BLaER1 (cell line): ENCODE measurements around the gene NOTCH2NLA.
"Not testable (repeated sequence)": the region's sequence is repeated elsewhere in the genome, so short reads cannot be mapped to it uniquely, and the experiment has no call there.

Source experiments
- H3K27ac ChIP-seq: shearing (Covaris generic); formaldehyde crosslinking; 2 replicates; pipeline ENCODE4 v1.8.1; 2022
- H3K27me3 ChIP-seq: shearing (Covaris generic); formaldehyde crosslinking; 2 replicates; pipeline ENCODE4 v1.8.1; 2022
- H3K36me3 ChIP-seq: shearing (Covaris generic); formaldehyde crosslinking; 2 replicates; pipeline ENCODE4 v1.8.1; 2022
- H3K4me1 ChIP-seq: shearing (Covaris generic); formaldehyde crosslinking; 2 replicates; pipeline ENCODE4 v1.8.1; 2022
- H3K4me2 ChIP-seq: shearing (Covaris generic); formaldehyde crosslinking; 2 replicates; pipeline ENCODE4 v1.8.1; 2022
- H3K4me3 ChIP-seq: shearing (Covaris generic); formaldehyde crosslinking; 2 replicates; pipeline ENCODE4 v1.8.1; 2022
- H3K9ac ChIP-seq: shearing (Covaris generic); formaldehyde crosslinking; 2 replicates; pipeline ENCODE4 v1.8.1; 2022
- H3K9me3 ChIP-seq: shearing (Covaris generic); formaldehyde crosslinking; 2 replicates; pipeline ENCODE4 v1.8.1; 2022
- H4K20me1 ChIP-seq: shearing (Covaris generic); formaldehyde crosslinking; 2 replicates; pipeline ENCODE4 v1.8.1; 2022

Gene NOTCH2NLA

GRCh38 chr1:146251523-146251922 lies 22.7 kb upstream of the NOTCH2NLA start:
- not testable (repeated sequence) for H3K9me3 ChIP-seq, H3K36me3 ChIP-seq, H3K9ac ChIP-seq, H3K27ac ChIP-seq, H4K20me1 ChIP-seq, H3K4me3 ChIP-seq, H3K4me2 ChIP-seq, H3K4me1 ChIP-seq, H3K27me3 ChIP-seq

- H3K9ac ChIP-seq, H3K4me3 ChIP-seq, H4K20me1 ChIP-seq, H3K4me1 ChIP-seq, H3K27me3 ChIP-seq, H3K36me3 ChIP-seq, H3K4me2 ChIP-seq, H3K9me3 ChIP-seq, H3K27ac ChIP-seq: not testable (repeated sequence)
Measured at GRCh38 chr1:146248643-146249042, 19.8 kb upstream of the NOTCH2NLA start.

- H3K27me3 ChIP-seq, H3K4me3 ChIP-seq, H3K27ac ChIP-seq, H4K20me1 ChIP-seq, H3K4me1 ChIP-seq, H3K36me3 ChIP-seq, H3K9me3 ChIP-seq, H3K4me2 ChIP-seq, H3K9ac ChIP-seq: not testable (repeated sequence)
Measured at GRCh38 chr1:146236626-146237025, 7.8 kb upstream of the NOTCH2NLA start.

GRCh38 chr1:146236026-146236601 lies 7.3 kb upstream of the NOTCH2NLA start:
- not testable (repeated sequence) for H3K4me2 ChIP-seq, H3K27me3 ChIP-seq, H3K36me3 ChIP-seq, H3K9me3 ChIP-seq, H3K9ac ChIP-seq, H4K20me1 ChIP-seq, H3K4me3 ChIP-seq, H3K27ac ChIP-seq, H3K4me1 ChIP-seq

- not testable (repeated sequence) for H4K20me1 ChIP-seq, H3K27me3 ChIP-seq, H3K27ac ChIP-seq, H3K36me3 ChIP-seq, H3K9ac ChIP-seq, H3K4me1 ChIP-seq, H3K9me3 ChIP-seq
- H3K4me2 ChIP-seq, result peak overlapping the region; percentile 36; the same call in 1 of the 2 replicates
- peak overlapping the region; percentile 65 for H3K4me3 ChIP-seq
Measured at GRCh38 chr1:146228144-146228682, 608 bp downstream of the NOTCH2NLA start.

GRCh38 chr1:146174531-146174930 lies 54.3 kb downstream of the NOTCH2NLA start:
- not testable (repeated sequence) for H3K4me3 ChIP-seq, H3K4me2 ChIP-seq, H3K27me3 ChIP-seq, H3K27ac ChIP-seq, H3K4me1 ChIP-seq, H4K20me1 ChIP-seq, H3K36me3 ChIP-seq, H3K9me3 ChIP-seq, H3K9ac ChIP-seq

GRCh38 chr1:146167740-146168139 lies 61.1 kb downstream of the NOTCH2NLA start:
- not testable (repeated sequence) for H4K20me1 ChIP-seq, H3K4me2 ChIP-seq, H3K27ac ChIP-seq, H3K9me3 ChIP-seq, H3K27me3 ChIP-seq, H3K4me3 ChIP-seq, H3K4me1 ChIP-seq, H3K36me3 ChIP-seq, H3K9ac ChIP-seq

- H3K27me3 ChIP-seq, H3K27ac ChIP-seq, H3K4me1 ChIP-seq, H4K20me1 ChIP-seq, H3K9me3 ChIP-seq, H3K4me2 ChIP-seq, H3K36me3 ChIP-seq, H3K4me3 ChIP-seq, H3K9ac ChIP-seq: not testable (repeated sequence)
Measured at GRCh38 chr1:146167273-146167672, 61.5 kb downstream of the NOTCH2NLA start.

- not testable (repeated sequence) for H3K4me2 ChIP-seq, H4K20me1 ChIP-seq
Measured at GRCh38 chr1:146144465-146144864, 84.4 kb downstream of the NOTCH2NLA start, which contains the start of gene NBPF10. Gene NBPF10 (minus strand): TSS chr1:146144804. CDS start chr1:146144769, 35 bp downstream.

More at GRCh38 chr1:146144465-146144864, 84.4 kb downstream of the NOTCH2NLA start, which contains the start of gene NBPF10:
- not testable (repeated sequence) for H3K4me1 ChIP-seq, H3K9ac ChIP-seq, H3K9me3 ChIP-seq, H3K4me3 ChIP-seq, H3K27me3 ChIP-seq, H3K36me3 ChIP-seq, H3K27ac ChIP-seq
